GM21723 (cell line): ENCODE measurements around the gene POU2F3.
A peak's percentile ranks its signal among the peaks of the same experiment; 100 is the strongest.

Experiments used
- ATAC-seq: cut with Tn5 transposase; IDR thresholded peaks from one replicate; pipeline ENCODE4 v1.9.1; 2021; ENCODE audit warnings: mild to moderate bottlenecking, moderate library complexity; ENCODE audit not compliant: unreplicated experiment

The POU2F3 gene

GRCh38 chr11:120279502-120279901, 39.6 kb downstream of the POU2F3 start:
- ATAC-seq = no peak

GRCh38 chr11:120280600-120281051, 40.7 kb downstream of the POU2F3 start:
- no peak for ATAC-seq

- ATAC-seq = no peak
Measured at GRCh38 chr11:120281143-120281795, 41.3 kb downstream of the POU2F3 start.

GRCh38 chr11:120283124-120283523, 43.2 kb downstream of the POU2F3 start:
- ATAC-seq = no peak

GRCh38 chr11:120284272-120284671, 44.3 kb downstream of the POU2F3 start:
- no peak for ATAC-seq

- ATAC-seq = no peak
Measured at GRCh38 chr11:120285256-120285655, 45.3 kb downstream of the POU2F3 start.

GRCh38 chr11:120288021-120288420, 48.1 kb downstream of the POU2F3 start:
- ATAC-seq = no peak

GRCh38 chr11:120289426-120289825, 49.5 kb downstream of the POU2F3 start:
- ATAC-seq = no peak

- no peak for ATAC-seq
Measured at GRCh38 chr11:120290956-120291355, 51.0 kb downstream of the POU2F3 start.

- no peak for ATAC-seq
Measured at GRCh38 chr11:120293038-120293800, 53.3 kb downstream of the POU2F3 start.

GRCh38 chr11:120294096-120294495, 54.2 kb downstream of the POU2F3 start:
- no peak for ATAC-seq

GRCh38 chr11:120295099-120295498, 55.2 kb downstream of the POU2F3 start:
- no peak for ATAC-seq

GRCh38 chr11:120296554-120296953, 56.6 kb downstream of the POU2F3 start:
- no peak for ATAC-seq

- no peak for ATAC-seq
Measured at GRCh38 chr11:120298461-120298860, 58.5 kb downstream of the POU2F3 start.

- no peak for ATAC-seq
Measured at GRCh38 chr11:120302001-120302805, 62.3 kb downstream of the POU2F3 start.

- ATAC-seq = peak; percentile 63
Measured at GRCh38 chr11:120303004-120303637, 63.2 kb downstream of the POU2F3 start.

- ATAC-seq = no peak
Measured at GRCh38 chr11:120304526-120304925, 64.6 kb downstream of the POU2F3 start.

GRCh38 chr11:120305286-120305685, 65.3 kb downstream of the POU2F3 start:
- ATAC-seq = no peak

- no peak for ATAC-seq
Measured at GRCh38 chr11:120306519-120307242, 66.7 kb downstream of the POU2F3 start.

GRCh38 chr11:120307476-120307875, 67.5 kb downstream of the POU2F3 start:
- no peak for ATAC-seq
